Mucosa of descending colon (tissue), 3 donors: ENCODE data around the gene BRSK1. TPM values are rescaled to one million over a fixed set of nuclear protein-coding genes. Genes with fewer than 3 reads are reported as not detected.

Source experiments
- ATAC-seq: fragments of 200-7000 bp; cut with Tn5 transposase; one replicate; pipeline ENCODE4 v1.9.1; 2020; ENCODE audit warnings: mild to moderate bottlenecking, moderate library complexity
- DNase-seq, 3 donors: peaks; one replicate each; pipeline ENCODE4 v3.0.0-alpha.2; 2020
- H3K36me3 ChIP-seq: fragments of 200-600 bp; one replicate; pipeline ENCODE4 v1.8.0; 2021; ENCODE audit warnings: low read depth, mild to moderate bottlenecking
- H3K4me1 ChIP-seq: fragments of 200-600 bp; one replicate; pipeline ENCODE4 v1.8.0; 2021; ENCODE audit warnings: low read depth, mild to moderate bottlenecking
- H3K4me3 ChIP-seq: fragments of 200-600 bp; one replicate; pipeline ENCODE4 v1.8.0; 2021; ENCODE audit warnings: mild to moderate bottlenecking
- H3K9me3 ChIP-seq: fragments of 200-600 bp; one replicate; pipeline ENCODE4 v1.8.0; 2021; ENCODE audit warnings: mild to moderate bottlenecking
- CTCF ChIP-seq: fragments of 200-600 bp; IDR thresholded peaks from one replicate; pipeline ENCODE4 v1.8.0; 2022; ENCODE audit warnings: antibody characterized with exemption, mild to moderate bottlenecking
- intact Hi-C, 2 donors: fragments of 100-400 bp; cut with DNase I in 1 of 2; cut with micrococcal nuclease in 1 of 2; formaldehyde crosslinking; loops; one replicate each; pipeline versions ENCODE4 v1.11.0 to v1.11.1; 2022; cut with DNase I, micrococcal nuclease
- total RNA-seq, 3 donors: library from RNA; stranded (reverse); fragmentation: NEBNext Ultra II Directional in 2 of 3; extraction: Animal tissue kit (Norgen Biotek cat#: 25700) in 2 of 3; gene quantifications; one replicate each; pipeline versions ENCODE4 v1.2.1 to v1.2.4, GENCODE V29; 2021 to 2023
- donor health status: DM: no; HTN: no; CAD: no; lungs with moderate emphysema.
- donor health status: DM: no; HTN: no; CAD: no.
- donor health status: DM: no; HTN: yes; CAD: no.

Gene BRSK1
- total RNA-seq, 3 donors from 2014 or later: 1.6 to 18.1 (median 1.9) TPM

- no peak for TF ChIP-seq CTCF
- Histone ChIP-seq H3K4me1 (peaks cover 25% of the 10 kb centered on the region), H3K36me3 (peaks cover 4% of the 10 kb centered on the region), H3K4me3 (no peak overlapping the region), H3K9me3 (no peaks in the 10 kb centered on the region)
- peak; percentile 91 for ATAC-seq
- peak; percentile 61 to 77 (median 70) for DNase-seq
- intact Hi-C loops: no loop called here
Measured at GRCh38 chr19:55247621-55248099, 36.1 kb upstream of the BRSK1 start.

- ATAC-seq: no peak
- intact Hi-C loops: no loop called here
- Histone ChIP-seq H3K4me1 (peaks cover 29% of the 10 kb centered on the region), H3K4me3 (no peak overlapping the region), H3K9me3 (no peaks in the 10 kb centered on the region), H3K36me3 (peaks cover 4% of the 10 kb centered on the region)
- DNase-seq: no peak
- no peak for TF ChIP-seq CTCF
Measured at GRCh38 chr19:55248166-55248675, 35.6 kb upstream of the BRSK1 start.

GRCh38 chr19:55248704-55249103 lies 35.1 kb upstream of the BRSK1 start:
- H3K4me1 ChIP-seq: peaks cover 29% of the 10 kb centered on the region
- no peak for TF ChIP-seq CTCF

GRCh38 chr19:55249841-55250240 lies 34.0 kb upstream of the BRSK1 start:
- H3K4me3 ChIP-seq: no peak overlapping the region
- H3K9me3 ChIP-seq: no peaks in the 10 kb centered on the region
- DNase-seq (no peak), ATAC-seq (no peak)
- no peaks in the 10 kb centered on the region for H3K36me3 ChIP-seq
- TF ChIP-seq CTCF: no peak
- intact Hi-C loops: no loop called here
- H3K4me1 ChIP-seq: peaks cover 34% of the 10 kb centered on the region

More at GRCh38 chr19:55248704-55249103, 35.1 kb upstream of the BRSK1 start:
- Histone ChIP-seq H3K4me3 (no peak overlapping the region), H3K36me3 (peaks cover 4% of the 10 kb centered on the region), H3K9me3 (no peaks in the 10 kb centered on the region)
- intact Hi-C loops: no loop called here
- DNase-seq (no peak), ATAC-seq (no peak)

GRCh38 chr19:55250262-55251036 lies 33.3 kb upstream of the BRSK1 start:
- H3K4me1 ChIP-seq: peaks cover 38% of the 10 kb centered on the region

More at GRCh38 chr19:55250262-55251036, 33.3 kb upstream of the BRSK1 start:
- H3K9me3 ChIP-seq: no peaks in the 10 kb centered on the region
- no peaks in the 10 kb centered on the region for H3K36me3 ChIP-seq
- no peak overlapping the region for H3K4me3 ChIP-seq
- TF ChIP-seq CTCF: no peak
- DNase-seq (peak in 1 of 3 donors; percentile 25), ATAC-seq (no peak)
- intact Hi-C loops: no loop called here
